ENCODE results near the gene GARIN1A.
"Not testable (repeated sequence)": the region's sequence is repeated elsewhere in the genome, so short reads cannot be mapped to it uniquely, and the experiment has no call there.

Gene GARIN1A

GRCh38 chr7:128660596-128660995, 11.5 kb upstream of the GARIN1A start:
- Histone ChIP-seq H3K9ac (ENCODE audit: low read depth, low read length, poor library complexity) (no peak overlapping the region), H3K27me3 (ENCODE audit: control insufficient read depth in 3 of 3, insufficient read depth in 3 of 3, low read depth in 1 of 3, low read length in 3 of 3) (no peaks in the 10 kb centered on the region)
- WGBS, 2 donors (ENCODE audit: extremely low coverage in 2 of 2, insufficient read length in 2 of 2, insufficient replicate concordance in 1 of 2), result no CpG with 5 or more reads among the region's 3 CpGs

GRCh38 chr7:128661446-128661845, 10.6 kb upstream of the GARIN1A start:
- H3K9me3 ChIP-seq (replicated peaks in 1 of 2; ENCODE audit: control insufficient read depth in 2 of 2, insufficient read depth in 1 of 2, low read depth in 1 of 2, low read length in 2 of 2), result peaks cover 3 to 10% of the 10 kb centered on the region in 2 donors
- DNase-seq (ENCODE audit: low spot score), result no peak
- H3K4me3 ChIP-seq (ENCODE audit: low read length in 2 of 2), result no peak overlapping the region
- no peak overlapping the region for H3K4me2 ChIP-seq (ENCODE audit: insufficient read depth, low read length, poor library complexity, severe bottlenecking)
- H3K36me3 ChIP-seq (replicated peaks in 1 of 2; ENCODE audit: control insufficient read depth in 2 of 2, insufficient read depth in 2 of 2, low read length in 2 of 2), result no peaks in the 10 kb centered on the region
- H3K18ac ChIP-seq (ENCODE audit: low read length), result no peak overlapping the region
- WGBS, 2 donors (ENCODE audit: extremely low coverage in 2 of 2, insufficient read length in 2 of 2, insufficient replicate concordance in 1 of 2), result no CpG with 5 or more reads among the region's 5 CpGs
- no peak overlapping the region for H4K91ac ChIP-seq (ENCODE audit: low read depth, low read length, poor library complexity)
- H4K8ac ChIP-seq (ENCODE audit: low read depth, low read length), result no peak overlapping the region
- no peak overlapping the region for H2BK5ac ChIP-seq (ENCODE audit: low read length)
- H2AFZ ChIP-seq (ENCODE audit: low read length), result no peak overlapping the region
- H3K14ac ChIP-seq (ENCODE audit: low read length), result no peak overlapping the region
- no peak overlapping the region for H2BK12ac ChIP-seq (ENCODE audit: low read length)
- no peak overlapping the region for H2BK120ac ChIP-seq (ENCODE audit: low read depth, low read length)
- no peak overlapping the region for H2AK5ac ChIP-seq (ENCODE audit: low read depth, low read length)
- H3K79me1 ChIP-seq (ENCODE audit: low read depth, low read length), result no peaks in the 10 kb centered on the region
- H3K4me1 ChIP-seq (ENCODE audit: control insufficient read depth in 2 of 2, insufficient read depth in 1 of 2, low read depth in 1 of 2, low read length in 2 of 2), result no peaks in the 10 kb centered on the region
- H3K27ac ChIP-seq (replicated peaks; ENCODE audit: low read length), result no peak overlapping the region
- H3K4ac ChIP-seq (ENCODE audit: low read length), result no peak overlapping the region
- H3K23ac ChIP-seq (ENCODE audit: low read depth, low read length, poor library complexity), result no peak overlapping the region
- no peak overlapping the region for H2BK15ac ChIP-seq (ENCODE audit: low read length)
- no peaks in the 10 kb centered on the region for H3K27me3 ChIP-seq (ENCODE audit: control insufficient read depth in 3 of 3, insufficient read depth in 3 of 3, low read depth in 1 of 3, low read length in 3 of 3)
- H3K9ac ChIP-seq (ENCODE audit: low read depth, low read length, poor library complexity), result no peak overlapping the region

More at GRCh38 chr7:128660596-128660995, 11.5 kb upstream of the GARIN1A start:
- Histone ChIP-seq H2BK15ac (ENCODE audit: low read length) (no peak overlapping the region), H3K27ac (replicated peaks; ENCODE audit: low read length) (no peak overlapping the region), H3K4me3 (ENCODE audit: low read length in 2 of 2) (no peak overlapping the region), H3K18ac (ENCODE audit: low read length) (no peak overlapping the region), H3K4ac (ENCODE audit: low read length) (no peak overlapping the region), H4K8ac (ENCODE audit: low read depth, low read length) (no peak overlapping the region), H2AK5ac (ENCODE audit: low read depth, low read length) (no peak overlapping the region), H3K4me1 (ENCODE audit: control insufficient read depth in 2 of 2, insufficient read depth in 1 of 2, low read depth in 1 of 2, low read length in 2 of 2) (no peaks in the 10 kb centered on the region), H3K79me1 (ENCODE audit: low read depth, low read length) (no peaks in the 10 kb centered on the region), H3K23ac (ENCODE audit: low read depth, low read length, poor library complexity) (no peak overlapping the region), H3K9me3 (replicated peaks in 1 of 2; ENCODE audit: control insufficient read depth in 2 of 2, insufficient read depth in 1 of 2, low read depth in 1 of 2, low read length in 2 of 2) (peaks cover 3 to 10% of the 10 kb centered on the region in 2 donors), H2BK5ac (ENCODE audit: low read length) (no peak overlapping the region), H3K4me2 (ENCODE audit: insufficient read depth, low read length, poor library complexity, severe bottlenecking) (no peak overlapping the region), H3K36me3 (replicated peaks in 1 of 2; ENCODE audit: control insufficient read depth in 2 of 2, insufficient read depth in 2 of 2, low read length in 2 of 2) (no peaks in the 10 kb centered on the region), H4K91ac (ENCODE audit: low read depth, low read length, poor library complexity) (no peak overlapping the region), H2BK12ac (ENCODE audit: low read length) (no peak overlapping the region), H2AFZ (ENCODE audit: low read length) (no peak overlapping the region), H2BK120ac (ENCODE audit: low read depth, low read length) (no peak overlapping the region), H3K14ac (ENCODE audit: low read length) (no peak overlapping the region)
- DNase-seq (ENCODE audit: low spot score), result no peak

- Histone ChIP-seq H3K18ac (ENCODE audit: low read length) (no peak overlapping the region), H3K4me2 (ENCODE audit: insufficient read depth, low read length, poor library complexity, severe bottlenecking) (no peak overlapping the region), H3K4me1 (ENCODE audit: control insufficient read depth in 2 of 2, insufficient read depth in 1 of 2, low read depth in 1 of 2, low read length in 2 of 2) (no peaks in the 10 kb centered on the region), H3K27me3 (ENCODE audit: control insufficient read depth in 3 of 3, insufficient read depth in 3 of 3, low read depth in 1 of 3, low read length in 3 of 3) (no peaks in the 10 kb centered on the region), H2BK120ac (ENCODE audit: low read depth, low read length) (no peak overlapping the region), H2BK12ac (ENCODE audit: low read length) (no peak overlapping the region), H3K4ac (ENCODE audit: low read length) (no peak overlapping the region), H4K91ac (ENCODE audit: low read depth, low read length, poor library complexity) (no peak overlapping the region), H2AK5ac (ENCODE audit: low read depth, low read length) (no peak overlapping the region), H3K9ac (ENCODE audit: low read depth, low read length, poor library complexity) (no peak overlapping the region), H3K14ac (ENCODE audit: low read length) (no peak overlapping the region), H2BK15ac (ENCODE audit: low read length) (no peak overlapping the region), H3K36me3 (replicated peaks in 1 of 2; ENCODE audit: control insufficient read depth in 2 of 2, insufficient read depth in 2 of 2, low read length in 2 of 2) (no peaks in the 10 kb centered on the region), H2BK5ac (ENCODE audit: low read length) (no peak overlapping the region), H4K8ac (ENCODE audit: low read depth, low read length) (no peak overlapping the region), H3K27ac (replicated peaks; ENCODE audit: low read length) (no peak overlapping the region), H3K79me1 (ENCODE audit: low read depth, low read length) (no peaks in the 10 kb centered on the region), H3K23ac (ENCODE audit: low read depth, low read length, poor library complexity) (no peak overlapping the region), H3K9me3 (replicated peaks in 1 of 2; ENCODE audit: control insufficient read depth in 2 of 2, insufficient read depth in 1 of 2, low read depth in 1 of 2, low read length in 2 of 2) (peaks cover 3 to 10% of the 10 kb centered on the region in 2 donors), H2AFZ (ENCODE audit: low read length) (no peak overlapping the region), H3K4me3 (ENCODE audit: low read length in 2 of 2) (no peak overlapping the region)
- DNase-seq (ENCODE audit: low spot score), result no peak
- no CpG with 5 or more reads among the region's 3 CpGs for WGBS, 2 donors (ENCODE audit: extremely low coverage in 2 of 2, insufficient read length in 2 of 2, insufficient replicate concordance in 1 of 2)
Measured at GRCh38 chr7:128662091-128662490, 10.0 kb upstream of the GARIN1A start.

GRCh38 chr7:128663223-128663622, 8.9 kb upstream of the GARIN1A start:
- H3K9ac ChIP-seq (ENCODE audit: low read depth, low read length, poor library complexity); H2AK5ac ChIP-seq (ENCODE audit: low read depth, low read length); H3K23ac ChIP-seq (ENCODE audit: low read depth, low read length, poor library complexity); H2BK120ac ChIP-seq (ENCODE audit: low read depth, low read length); H3K14ac ChIP-seq (ENCODE audit: low read length); H3K4me2 ChIP-seq (ENCODE audit: insufficient read depth, low read length, poor library complexity, severe bottlenecking); H4K91ac ChIP-seq (ENCODE audit: low read depth, low read length, poor library complexity); H4K8ac ChIP-seq (ENCODE audit: low read depth, low read length); H3K4ac ChIP-seq (ENCODE audit: low read length); H3K79me1 ChIP-seq (ENCODE audit: low read depth, low read length); H3K36me3 ChIP-seq (replicated peaks in 1 of 2; ENCODE audit: control insufficient read depth in 2 of 2, insufficient read depth in 2 of 2, low read length in 2 of 2); H3K27me3 ChIP-seq (ENCODE audit: control insufficient read depth in 3 of 3, insufficient read depth in 3 of 3, low read depth in 1 of 3, low read length in 3 of 3); H2BK15ac ChIP-seq (ENCODE audit: low read length); H2AFZ ChIP-seq (ENCODE audit: low read length); H3K4me1 ChIP-seq (ENCODE audit: control insufficient read depth in 2 of 2, insufficient read depth in 1 of 2, low read depth in 1 of 2, low read length in 2 of 2); H2BK12ac ChIP-seq (ENCODE audit: low read length); H2BK5ac ChIP-seq (ENCODE audit: low read length); H3K18ac ChIP-seq (ENCODE audit: low read length); DNase-seq (ENCODE audit: low spot score); H3K4me3 ChIP-seq (ENCODE audit: low read length in 2 of 2); H3K27ac ChIP-seq (replicated peaks; ENCODE audit: low read length): not testable (repeated sequence)
- H3K9me3 ChIP-seq (replicated peaks in 1 of 2; ENCODE audit: control insufficient read depth in 2 of 2, insufficient read depth in 1 of 2, low read depth in 1 of 2, low read length in 2 of 2), result peaks cover 3 to 10% of the 10 kb centered on the region in 2 donors
- WGBS, 2 donors (ENCODE audit: extremely low coverage in 2 of 2, insufficient read length in 2 of 2, insufficient replicate concordance in 1 of 2), result no CpG with 5 or more reads among the region's 3 CpGs

Data from neuronal stem cell (in vitro differentiated cells).